Heart right ventricle (tissue), 16 donors: ENCODE results near the gene NAB1. TPM values are rescaled to one million over a fixed set of nuclear protein-coding genes. Genes with fewer than 3 reads are reported as not detected.

Source experiments
- ATAC-seq, 8 donors: fragments of 200-7000 bp; cut with Tn5 transposase; one replicate each; pipeline ENCODE4 v1.9.1; 2020; ENCODE audit warnings: mild to moderate bottlenecking in 8 of 8, moderate library complexity in 8 of 8, moderate number of reproducible peaks in 1 of 8
- DNase-seq, 2 donors: peaks; one replicate each; pipeline ENCODE4 v3.0.0-alpha.2; 2020
- H3K27ac ChIP-seq, 10 donors: fragments of 200-600 bp; sonication (generic) in 2 of 10; one replicate each; pipeline versions ENCODE4 v1.5.0 to v1.8.0; 2020 to 2022; ENCODE audit warnings: mild to moderate bottlenecking in 3 of 10
- H3K27me3 ChIP-seq, 7 donors: fragments of 200-600 bp; one replicate each; pipeline ENCODE4 v1.8.0; 2021 to 2022; ENCODE audit warnings: mild to moderate bottlenecking in 2 of 7
- H3K36me3 ChIP-seq, 9 donors: fragments of 200-600 bp; sonication (generic) in 1 of 9; one replicate each; pipeline versions ENCODE4 v1.5.0 to v1.8.0; 2020 to 2022; ENCODE audit warnings: mild to moderate bottlenecking in 2 of 9
- H3K4me1 ChIP-seq, 9 donors: fragments of 200-600 bp; sonication (generic) in 1 of 9; one replicate each; pipeline versions ENCODE4 v1.5.0 to v1.8.0; 2020 to 2022; ENCODE audit warnings: mild to moderate bottlenecking in 4 of 9
- H3K4me3 ChIP-seq, 10 donors: fragments of 200-600 bp; sonication (generic) in 2 of 10; one replicate each; pipeline versions ENCODE4 v1.5.0 to v1.8.0; 2020 to 2022; ENCODE audit warnings: mild to moderate bottlenecking in 7 of 10, moderate library complexity in 2 of 10
- H3K9me3 ChIP-seq, 11 donors: fragments of 200-600 bp in 10 of 11; sonication (generic) in 2 of 11; one replicate each; pipeline versions ENCODE4 v1.5.0 to v1.8.0; 2013 to 2022; ENCODE audit warnings: mild to moderate bottlenecking in 2 of 11, control low read depth in 1 of 11, moderate library complexity in 1 of 11
- CTCF ChIP-seq, 9 donors: fragments of 200-600 bp; sonication (generic) in 2 of 9; IDR thresholded peaks; one replicate each; pipeline versions ENCODE4 v1.5.0 to v1.8.0; 2021 to 2022; ENCODE audit warnings: antibody characterized with exemption in 9 of 9, mild to moderate bottlenecking in 5 of 9, moderate library complexity in 1 of 9
- WGBS, 2 donors: extraction: QIAGEN DNeasy Blood & Tissue Kit; methylation state at CpG; one replicate each; pipeline ENCODE4 v1.1.7; 2013; ENCODE audit warnings: inconsistent platforms in 1 of 2; 5-methylcytosine and 5-hydroxymethylcytosine counted together
- intact Hi-C, 10 donors: fragments of 100-400 bp; cut with DNase I; formaldehyde crosslinking; loops; one replicate each; pipeline versions ENCODE4 v1.11.1 to v1.14.2; 2022
- polyA plus RNA-seq, 2 donors: library from polyadenylated mRNA; stranded (reverse); fragments of 200-250 nt; gene quantifications; one replicate each; pipeline ENCODE4 v1.2.3, GENCODE V29; 2013
- total RNA-seq, 10 donors: library from RNA; stranded (reverse); fragmentation: NEBNext Ultra II Directional in 3 of 10; extraction: Animal tissue kit (Norgen Biotek cat#: 25700) in 3 of 10; gene quantifications; one replicate each; pipeline versions ENCODE4 v1.2.1 to v1.2.4, GENCODE V29; 2021 to 2023
- donor health status: Arrhythmogenic right ventricular cardiomyopathy.
- donor health status: ischemic (EF 13 %, LVEDD 7.1; RV severe dilation, severe dysfunction).
- donor health status: healthy with polysubstance abuse.
- donor health status: DM: no; HTN: yes; CAD: no.
- donor health status: DM: no; HTN: no; CAD: no.
- donor health status: ischemic (EF 25% LVEDD 6.9; RV normal size, moderate dysfunction).
- donor health status: ischemic (EF 25% LVEDD 5.7; RV mildly dilated, moderate dysfunction).
- donor health status: healthy.
- donor health status: DM: yes; HTN: yes; CAD: no.
- donor health status: Ischemic cardiomyopathy.
- donor health status: ischemic (EF 35%, LVEDD 5.7; RV mildly dilated, moderate dysfunction).
- donor health status: nonischemic (EF 11% LVEDD 7.7; RV severe dilation, severe dysfunction).
- donor health status: DM: yes; HTN: yes; CAD: no.
- donor health status: PGD.
- donor health status: ischemic (EF 29% LVEDD 5.4; RV normal size, mild dysfunction).
- donor health status: nonischemic (EF 23%, LVEDD 6.1; RV moderate dilation, normal function).

NAB1 gene
- total and polyA plus RNA-seq, 12 donors: 9.3 to 41.5 (median 27.1) TPM

GRCh38 chr2:190674966-190675650 is 26.2 kb downstream of the NAB1 start:
- no peak overlapping the region for H3K4me3 ChIP-seq
- no peaks in the 10 kb centered on the region for H3K27me3 ChIP-seq
- H3K27ac ChIP-seq: peak overlapping the region in 3 of 10 donors; percentile 7 to 37 (median 29)
- H3K9me3 ChIP-seq: no peaks in the 10 kb centered on the region
- intact Hi-C loops: no loop called here
- TF ChIP-seq CTCF (IDR thresholded peaks at IDR 0.05): no peak
- H3K4me1 ChIP-seq: peaks cover 0 to 52% (median 25%) of the 10 kb centered on the region in 9 donors
- H3K36me3 ChIP-seq: peaks cover 0 to 89% (median 20%) of the 10 kb centered on the region in 9 donors
- 26 to 46% methylated on average over 1 of the region's 1 CpG for WGBS, 2 donors
- ATAC-seq (no peak), DNase-seq (no peak)

DNA sequence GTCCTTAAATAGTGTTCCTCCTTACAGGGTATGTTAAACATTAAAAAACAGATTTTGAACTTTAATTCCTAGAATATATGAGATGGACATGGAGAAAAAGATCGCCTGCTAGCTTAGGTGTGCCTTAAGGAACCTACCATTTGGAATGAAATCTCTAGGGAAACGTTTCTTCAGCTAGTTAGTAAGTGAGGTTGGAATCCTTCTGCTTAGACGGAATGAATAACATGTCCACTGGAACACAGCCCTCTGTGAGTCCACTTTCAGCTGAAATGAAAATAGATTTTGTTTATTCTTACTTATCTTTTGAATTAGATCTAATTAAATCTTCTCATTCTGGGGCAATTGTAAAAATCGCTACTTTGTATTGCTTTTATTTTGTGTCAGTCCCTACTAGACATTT is 28.4 kb downstream of the NAB1 start:
- WGBS, 2 donors: 71 to 73% methylated on average over 4 of the region's 4 CpGs
- Histone ChIP-seq H3K4me1 (peaks cover 0 to 73% (median 25%) of the 10 kb centered on the region in 9 donors), H3K36me3 (peaks cover 0 to 73% (median 13%) of the 10 kb centered on the region in 9 donors), H3K9me3 (no peaks in the 10 kb centered on the region), H3K4me3 (no peak overlapping the region), H3K27me3 (no peaks in the 10 kb centered on the region), H3K27ac (peak overlapping the region in 4 of 10 donors; percentile 18 to 46 (median 24))
- DNase-seq (no peak), ATAC-seq (no peak)
- no peak for TF ChIP-seq CTCF (IDR thresholded peaks at IDR 0.05)
- intact Hi-C loops: no loop called here

DNA sequence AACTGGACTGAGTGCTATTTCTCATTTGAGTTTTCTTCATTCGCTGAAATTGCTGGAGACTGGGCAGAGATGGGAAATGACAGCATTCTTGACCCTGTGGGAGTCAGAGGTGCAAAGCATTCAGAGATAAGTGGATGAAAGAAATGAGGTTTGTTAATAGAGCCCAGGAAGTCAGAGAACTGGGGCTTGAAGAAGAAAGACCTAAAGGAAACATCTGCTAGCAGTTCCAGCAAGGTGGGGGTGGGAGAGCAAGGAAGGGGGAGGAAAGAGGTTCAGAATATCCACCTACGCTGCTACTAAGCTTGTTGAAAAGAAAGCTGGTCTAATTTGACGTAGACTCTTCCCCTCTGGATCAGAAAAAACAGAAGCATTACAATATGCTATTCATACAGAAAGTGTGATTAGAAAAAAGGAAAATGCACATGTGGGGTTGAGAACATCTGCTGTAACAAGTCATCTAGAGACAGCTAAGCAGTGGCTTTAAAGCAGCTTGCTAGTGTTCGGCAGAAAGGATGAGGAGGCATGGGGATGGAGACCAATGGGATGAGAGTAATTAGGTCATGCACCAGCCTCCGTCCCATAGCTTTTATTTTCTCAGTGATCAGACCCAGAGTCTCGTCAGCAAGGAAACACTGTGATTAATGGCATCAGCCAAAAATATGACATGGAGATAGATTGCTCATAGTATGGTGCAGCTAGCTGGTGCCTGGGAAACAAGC is 29.7 kb downstream of the NAB1 start:
- 36% methylated on average over 6 of the region's 6 CpGs for WGBS, 2 donors

More for the DNA sequence above, 29.7 kb downstream of the NAB1 start:
- Histone ChIP-seq H3K27ac (peak overlapping the region in 8 of 10 donors; percentile 1 to 63 (median 41)), H3K9me3 (no peaks in the 10 kb centered on the region), H3K4me3 (no peak overlapping the region), H3K36me3 (peaks cover 0 to 61% (median 10%) of the 10 kb centered on the region in 9 donors), H3K4me1 (peaks cover 0 to 87% (median 25%) of the 10 kb centered on the region in 9 donors), H3K27me3 (no peaks in the 10 kb centered on the region)
- TF ChIP-seq CTCF (IDR thresholded peaks at IDR 0.05): no peak
- ATAC-seq (peak in 7 of 8 donors; percentile 28 to 78 (median 48)), DNase-seq (no peak)
- intact Hi-C loops: no loop called here
